B cell (primary cell): ENCODE data around the gene SFXN3. TPM values are rescaled to one million over a fixed set of nuclear protein-coding genes. Genes with fewer than 3 reads are reported as not detected.

Experiments
- ATAC-seq: fragments of 200-7000 bp; cut with Tn5 transposase; one replicate; pipeline ENCODE4 v1.10.0; 2021; ENCODE audit warnings: low read depth, mild to moderate bottlenecking, moderate number of reproducible peaks, moderate library complexity
- CTCF ChIA-PET: fragments of 350-600 bp; sonication (Branson Sonifier 250); formaldehyde crosslinking; loops from one replicate; lab custom pipeline; 2021; ENCODE audit warnings: antibody characterized with exemption, inconsistent platforms; lab: Charles Lee
- POLR2A ChIA-PET: fragments of 350-600 bp; sonication (Branson Sonifier 250); formaldehyde crosslinking; loops from one replicate; lab custom pipeline; 2021; ENCODE audit warnings: antibody characterized with exemption; lab: Charles Lee
- DNase-seq: peaks from one replicate; pipeline ENCODE4 v3.0.0; 2013
- H2AFZ ChIP-seq: 2 replicates; pipeline ENCODE4 v1.6.1; 2012; ENCODE audit warnings: mild to moderate bottlenecking, low read depth, low read length; ENCODE audit not compliant: insufficient read depth, poor library complexity, severe bottlenecking
- H3K27ac ChIP-seq, 2 donors: 1 replicate in 1 of 2; 2 replicates in 1 of 2; pipeline ENCODE4 v1.5.1; 2012 to 2013; ENCODE audit warnings: low read length in 2 of 2, mild to moderate bottlenecking in 2 of 2, moderate library complexity in 1 of 2
- H3K27me3 ChIP-seq, 4 experiments: fragments of 200-600 bp in 1 of 4; sonication (generic) in 1 of 4; replicated peaks in 1 of 4; 1 replicate in 2 of 4; 2 replicates in 2 of 4; pipeline versions ENCODE4 v1.6.1 to v1.7.0; 2013 to 2016; ENCODE audit warnings: low read length in 3 of 4, mild to moderate bottlenecking in 2 of 4, mixed read lengths in 1 of 4, moderate library complexity in 1 of 4; ENCODE audit not compliant: insufficient read depth in 4 of 4, control insufficient read depth in 3 of 4; ENCODE audit errors: control extremely low read depth in 1 of 4
- H3K36me3 ChIP-seq, 2 experiments: replicated peaks in 1 of 2; 1 replicate in 1 of 2; 2 replicates in 1 of 2; pipeline versions ENCODE4 v1.6.1 to v1.7.1; 2013; ENCODE audit warnings: low read length in 1 of 2; ENCODE audit not compliant: insufficient read depth in 2 of 2, control insufficient read depth in 1 of 2; ENCODE audit errors: control extremely low read depth in 1 of 2, extremely low read depth in 1 of 2
- H3K4me1 ChIP-seq, 2 donors: fragments of 200-600 bp in 1 of 2; sonication (generic) in 1 of 2; 1 replicate in 1 of 2; 2 replicates in 1 of 2; pipeline versions ENCODE4 v1.5.1 to v1.6.1; 2013 to 2017; ENCODE audit warnings: low read length in 2 of 2; ENCODE audit not compliant: control insufficient read depth in 2 of 2, insufficient read depth in 2 of 2
- H3K4me2 ChIP-seq: replicated peaks from 2 replicates; pipeline ENCODE3; 2012; ENCODE audit warnings: mild to moderate bottlenecking, low read depth, low read length; ENCODE audit not compliant: poor library complexity, severe bottlenecking
- H3K4me3 ChIP-seq, 5 experiments: fragments of 200-600 bp in 1 of 5; sonication (generic) in 1 of 5; 1 replicate in 3 of 5; 2 replicates in 2 of 5; pipeline versions ENCODE4 v1.5.1 to v1.7.0; 2011 to 2016; ENCODE audit warnings: low read length in 4 of 5, mild to moderate bottlenecking in 4 of 5, low read depth in 2 of 5, control low read depth in 1 of 5, moderate library complexity in 1 of 5; ENCODE audit not compliant: insufficient read depth in 1 of 5; ENCODE audit errors: control extremely low read depth in 1 of 5, extremely low read depth in 1 of 5
- H3K79me2 ChIP-seq: fragments of 200-600 bp; sonication (generic); one replicate; pipeline ENCODE4 v1.6.0; 2016; ENCODE audit warnings: low read length; ENCODE audit not compliant: control insufficient read depth, insufficient read depth
- H3K9ac ChIP-seq: fragments of 200-600 bp; sonication (generic); 2 replicates; pipeline ENCODE4 v1.6.1; 2017; ENCODE audit warnings: mild to moderate bottlenecking, low read length, moderate library complexity
- H3K9me3 ChIP-seq, 3 donors: one replicate each; pipeline versions ENCODE4 v1.6.1 to v1.7.1; 2013; ENCODE audit warnings: low read length in 2 of 3; ENCODE audit not compliant: control insufficient read depth in 2 of 3, insufficient read depth in 1 of 3; ENCODE audit errors: control extremely low read depth in 1 of 3
- H4K20me1 ChIP-seq: 2 replicates; pipeline ENCODE4 v1.6.0; 2012; ENCODE audit warnings: mild to moderate bottlenecking, low read length; ENCODE audit not compliant: insufficient read depth, control insufficient read depth, poor library complexity, severe bottlenecking
- H3K27ac Mint-ChIP-seq: one replicate; pipeline ENCODE4 v1.8.0; 2021; ENCODE audit warnings: mixed read lengths
- H3K27me3 Mint-ChIP-seq: one replicate; pipeline ENCODE4 v1.8.0; 2021; ENCODE audit warnings: mixed read lengths
- H3K4me1 Mint-ChIP-seq: one replicate; pipeline ENCODE4 v1.8.0; 2021; ENCODE audit warnings: mixed read lengths
- H3K4me3 Mint-ChIP-seq: one replicate; pipeline ENCODE4 v1.8.0; 2021; ENCODE audit warnings: mixed read lengths
- H3K9me3 Mint-ChIP-seq: one replicate; pipeline ENCODE4 v1.8.0; 2022; ENCODE audit warnings: mixed read lengths; ENCODE audit not compliant: insufficient read depth
- EZH2 ChIP-seq: IDR thresholded peaks from 2 replicates; pipeline ENCODE4 v1.6.1; 2012; ENCODE audit warnings: borderline replicate concordance, low read depth, mild to moderate bottlenecking, moderate library complexity, low read length; ENCODE audit not compliant: insufficient read depth, poor library complexity, severe bottlenecking
- WGBS: methylation state at CpG from one replicate; pipeline ENCODE4 v1.1.5; 2013; ENCODE audit warnings: missing lambda C conversion rate; ENCODE audit not compliant: insufficient coverage; 5-methylcytosine and 5-hydroxymethylcytosine counted together
- intact Hi-C: fragments of 100-400 bp; cut with micrococcal nuclease; formaldehyde crosslinking; loops from one replicate; pipeline ENCODE4 v1.10.0; 2022
- polyA plus RNA-seq: library from polyadenylated mRNA; depleted of rRNA; stranded (reverse); fragments of >200 nt; gene quantifications from 2 replicates; pipeline ENCODE4 v1.2.3, GENCODE V29; 2012
- total RNA-seq, 2 donors: library from RNA; stranded (reverse); fragments of 120-200 nt in 1 of 2; gene quantifications; 1 replicate in 1 of 2; 2 replicates in 1 of 2; pipeline versions ENCODE4 v1.2.3 to v1.2.4, GENCODE V29; 2013 to 2022
- TF ChIP-seq, protein P1 (sequence below): fragments of 200-600 bp; IDR thresholded peaks from one replicate; pipeline ENCODE4 v1.8.0; 2022; ENCODE audit warnings: antibody characterized with exemption, mild to moderate bottlenecking

Gene SFXN3
- total and polyA plus RNA-seq, 2 donors (not counting 1 experiment from before 2014, with no cell fraction given) = 44.2 to 51.7 TPM

DNA sequence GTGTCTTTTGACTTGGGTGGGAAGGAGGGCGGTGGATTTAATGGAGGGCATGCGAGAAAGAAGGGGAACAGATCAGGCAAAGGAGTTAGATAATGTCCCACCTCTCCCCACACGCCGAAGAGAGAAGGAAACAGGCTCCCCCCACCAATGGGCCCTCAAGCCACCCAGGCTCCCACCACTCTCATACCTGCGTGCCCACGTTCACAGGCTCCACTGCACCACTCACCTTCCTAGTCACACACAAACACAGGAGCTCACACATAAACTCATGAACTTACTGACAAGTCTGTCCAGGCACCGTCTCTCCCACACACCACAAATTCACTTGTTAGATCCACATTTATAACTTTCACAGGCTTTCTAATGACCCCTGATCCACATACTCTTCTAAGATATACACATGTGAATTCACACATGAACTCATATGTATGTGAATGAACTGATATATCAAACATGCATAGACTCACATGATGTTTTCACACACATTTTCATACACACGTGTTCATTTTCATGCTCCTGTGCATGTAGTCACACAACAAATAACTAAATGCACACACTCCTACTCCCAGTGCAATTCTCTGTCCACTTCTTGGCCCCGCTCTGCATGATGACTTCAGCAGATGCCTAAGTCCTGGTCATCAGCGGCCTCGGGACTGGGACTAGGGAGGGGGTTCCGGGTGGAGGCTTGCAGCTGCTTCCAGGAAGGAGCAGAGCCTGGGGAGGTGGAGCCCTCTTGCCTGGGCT, 29.9 kb upstream of the SFXN3 start:
- no peaks in the 10 kb centered on the region for H3K79me2 ChIP-seq
- peak overlapping the region; percentile 95 for H3K4me2 ChIP-seq
- H3K27me3 ChIP-seq = peaks cover 0 to 2% (median 0%) of the 10 kb centered on the region in 4 experiments
- peaks cover 22 to 34% of the 10 kb centered on the region in 2 donors for H3K4me1 ChIP-seq
- H2AFZ ChIP-seq = no peak overlapping the region
- ChIA-PET POLR2A (no interaction called here), CTCF (interaction anchor here (0.6 to 8.4 kb wide), 3 partner anchors 11 to 70 kb away, joined by 4 to 70 read pairs (median 7); no protein-coding TSS in a partner anchor)
- no peaks in the 10 kb centered on the region for H3K9me3 ChIP-seq
- H3K4me3 Mint-ChIP-seq = peak overlapping the region; percentile 79
- H3K27me3 Mint-ChIP-seq = no peaks in the 10 kb centered on the region
- peak overlapping the region; percentile 64 for H3K27ac Mint-ChIP-seq
- DNase-seq (no peak), ATAC-seq (no peak)
- H3K36me3 ChIP-seq = peaks cover 0 to 12% of the 10 kb centered on the region in 2 experiments
- no peak for TF ChIP-seq EZH2
- TF ChIP-seq, protein P1, sequence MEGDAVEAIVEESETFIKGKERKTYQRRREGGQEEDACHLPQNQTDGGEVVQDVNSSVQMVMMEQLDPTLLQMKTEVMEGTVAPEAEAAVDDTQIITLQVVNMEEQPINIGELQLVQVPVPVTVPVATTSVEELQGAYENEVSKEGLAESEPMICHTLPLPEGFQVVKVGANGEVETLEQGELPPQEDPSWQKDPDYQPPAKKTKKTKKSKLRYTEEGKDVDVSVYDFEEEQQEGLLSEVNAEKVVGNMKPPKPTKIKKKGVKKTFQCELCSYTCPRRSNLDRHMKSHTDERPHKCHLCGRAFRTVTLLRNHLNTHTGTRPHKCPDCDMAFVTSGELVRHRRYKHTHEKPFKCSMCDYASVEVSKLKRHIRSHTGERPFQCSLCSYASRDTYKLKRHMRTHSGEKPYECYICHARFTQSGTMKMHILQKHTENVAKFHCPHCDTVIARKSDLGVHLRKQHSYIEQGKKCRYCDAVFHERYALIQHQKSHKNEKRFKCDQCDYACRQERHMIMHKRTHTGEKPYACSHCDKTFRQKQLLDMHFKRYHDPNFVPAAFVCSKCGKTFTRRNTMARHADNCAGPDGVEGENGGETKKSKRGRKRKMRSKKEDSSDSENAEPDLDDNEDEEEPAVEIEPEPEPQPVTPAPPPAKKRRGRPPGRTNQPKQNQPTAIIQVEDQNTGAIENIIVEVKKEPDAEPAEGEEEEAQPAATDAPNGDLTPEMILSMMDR = no peak
- no peak overlapping the region for H3K9ac ChIP-seq
- no peaks in the 10 kb centered on the region for H3K9me3 Mint-ChIP-seq
- peaks cover 25% of the 10 kb centered on the region for H4K20me1 ChIP-seq
- no peak overlapping the region for H3K27ac ChIP-seq
- peaks cover 28% of the 10 kb centered on the region for H3K4me1 Mint-ChIP-seq
- 30% methylated on average over 8 of the region's 12 CpGs for WGBS
- intact Hi-C loops = no loop called here
- no peak overlapping the region for H3K4me3 ChIP-seq

DNA sequence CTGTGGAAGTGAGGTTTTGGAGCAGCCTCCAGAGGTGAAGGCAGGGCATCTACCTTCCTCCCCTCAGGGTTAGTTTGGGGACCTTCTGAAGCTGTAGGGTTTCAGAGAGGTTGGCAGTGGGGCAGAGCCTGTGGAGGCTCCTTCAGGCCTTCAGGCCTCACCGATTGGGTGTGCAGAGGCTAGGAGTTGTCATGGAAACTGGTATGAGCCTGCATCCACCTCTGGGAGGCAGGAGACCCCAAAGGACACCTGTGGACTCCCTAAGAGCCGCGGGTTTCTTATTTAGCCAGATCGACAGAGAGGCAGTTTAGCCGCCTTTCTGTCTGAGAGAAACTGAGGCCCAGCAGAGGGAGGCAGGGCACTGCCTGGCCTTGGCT, 29.4 kb upstream of the SFXN3 start:
- H3K4me2 ChIP-seq = no peak overlapping the region
- no peak overlapping the region for H3K9ac ChIP-seq
- no peak overlapping the region for H3K4me3 ChIP-seq
- H3K27ac ChIP-seq = no peak overlapping the region
- no peak overlapping the region for H2AFZ ChIP-seq
- DNase-seq = no peak
- H3K36me3 ChIP-seq = peaks cover 0 to 12% of the 10 kb centered on the region in 2 experiments
- Mint-ChIP-seq H3K27ac (no peak overlapping the region), H3K4me1 (peaks cover 23% of the 10 kb centered on the region), H3K27me3 (no peaks in the 10 kb centered on the region), H3K9me3 (no peaks in the 10 kb centered on the region), H3K4me3 (no peak overlapping the region)
- no peaks in the 10 kb centered on the region for H3K79me2 ChIP-seq
- peaks cover 0 to 2% (median 0%) of the 10 kb centered on the region in 4 experiments for H3K27me3 ChIP-seq
- ChIA-PET POLR2A (no interaction called here), CTCF (interaction anchor here (2.0 to 8.4 kb wide), 2 partner anchors 11 to 13 kb away, joined by 7 to 70 read pairs; no protein-coding TSS in a partner anchor)
- peaks cover 25% of the 10 kb centered on the region for H4K20me1 ChIP-seq
- intact Hi-C loops = no loop called here
- H3K9me3 ChIP-seq = no peaks in the 10 kb centered on the region
- WGBS = 80% methylated on average over 5 of the region's 5 CpGs
- TF ChIP-seq, protein P1 = no peak
- no peak for TF ChIP-seq EZH2
- no peak for ATAC-seq
- H3K4me1 ChIP-seq = peaks cover 17 to 28% of the 10 kb centered on the region in 2 donors
